Breast epithelium (tissue), 4 donors: Measurements from ENCODE around the gene AFF3. TPM values are rescaled to one million over a fixed set of nuclear protein-coding genes. Genes with fewer than 3 reads are reported as not detected.
A peak's percentile ranks its signal among the peaks of the same experiment; 100 is the strongest.

ENCODE experiments used
- DNase-seq, 2 donors: peaks; one replicate each; pipeline ENCODE4 v3.0.0-alpha.2; 2019; ENCODE audit warnings: low spot score in 2 of 2
- H3K27ac ChIP-seq, 2 donors: fragments of 200-600 bp; sonication (generic) in 1 of 2; one replicate each; pipeline ENCODE4 v1.5.1; 2016 to 2019; ENCODE audit warnings: mild to moderate bottlenecking in 1 of 2
- H3K27me3 ChIP-seq, 2 donors: fragments of 200-600 bp; sonication (generic) in 1 of 2; one replicate each; pipeline versions ENCODE4 v1.5.1 to v1.6.0; 2017 to 2019; ENCODE audit warnings: control low read depth in 1 of 2, mild to moderate bottlenecking in 1 of 2
- H3K36me3 ChIP-seq: fragments of 200-600 bp; one replicate; pipeline ENCODE4 v1.5.1; 2019
- H3K4me1 ChIP-seq, 2 donors: fragments of 200-600 bp; sonication (generic); one replicate each; pipeline ENCODE4 v1.5.1; 2016 to 2019; ENCODE audit warnings: control low read depth in 1 of 2
- H3K4me3 ChIP-seq, 3 donors: fragments of 200-600 bp; sonication (generic); 1 replicate in 2 of 3; 2 replicates in 1 of 3; pipeline ENCODE4 v1.5.1; 2016 to 2019; ENCODE audit warnings: mild to moderate bottlenecking in 3 of 3, moderate library complexity in 2 of 3
- H3K9me3 ChIP-seq, 2 donors: fragments of 200-600 bp; sonication (generic) in 1 of 2; one replicate each; pipeline ENCODE4 v1.5.1; 2016 to 2019; ENCODE audit warnings: control low read depth in 1 of 2
- POLR2A ChIP-seq: fragments of 450-650 bp; IDR thresholded peaks from one replicate; pipeline ENCODE4 v1.6.1; 2016; ENCODE audit warnings: antibody characterized with exemption, mild to moderate bottlenecking, moderate library complexity
- POLR2AphosphoS5 ChIP-seq, 3 donors: sonication (generic); formaldehyde crosslinking; IDR thresholded peaks; one replicate each; pipeline ENCODE4 v1.6.1; 2017; ENCODE audit warnings: antibody characterized with exemption in 3 of 3
- intact Hi-C: fragments of 100-400 bp; cut with DNase I; formaldehyde crosslinking; loops from one replicate; pipeline ENCODE4 v1.15.1; 2023; ENCODE audit warnings: low total_unique reads
- total RNA-seq, 3 donors: library from RNA; depleted of rRNA; stranded (reverse); fragments of >200 nt; gene quantifications; one replicate each; pipeline ENCODE4 v1.1.0, GENCODE V29; 2016
- TF ChIP-seq, protein P1 (sequence below), 3 donors: fragments of 450-650 bp; IDR thresholded peaks; one replicate each; pipeline ENCODE4 v1.5.1; 2016 to 2017; ENCODE audit warnings: antibody characterized with exemption in 3 of 3, mild to moderate bottlenecking in 3 of 3, moderate library complexity in 3 of 3

The AFF3 gene
- total RNA-seq, 3 donors from 2014 or later = 8.2 to 116 (median 63.6) TPM

DNA sequence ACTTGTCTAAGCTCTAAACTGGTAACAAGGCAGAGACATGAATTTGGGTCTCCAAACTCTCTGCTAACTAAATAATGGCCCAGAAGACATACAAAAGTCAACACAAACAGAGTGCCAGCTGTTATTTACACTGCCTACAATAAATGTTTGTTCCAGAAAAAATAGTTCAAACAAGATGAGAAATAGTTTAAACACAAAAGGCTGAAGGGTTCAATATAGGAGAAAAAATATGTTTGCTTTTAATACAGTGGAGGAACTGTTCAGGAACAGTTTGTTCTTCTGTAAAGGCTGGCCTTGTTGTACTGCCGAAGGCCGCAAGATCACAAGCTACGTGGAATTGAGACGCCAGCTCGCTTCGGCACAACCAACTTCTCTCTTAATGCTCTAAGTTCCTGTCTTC, 74.6 kb downstream of the AFF3 start:
- intact Hi-C loops = no loop called here
- no peaks in the 10 kb centered on the region for H3K36me3 ChIP-seq
- DNase-seq = no peak
- no peak overlapping the region for H3K4me3 ChIP-seq
- no peaks in the 10 kb centered on the region for H3K4me1 ChIP-seq
- TF ChIP-seq, protein P1, sequence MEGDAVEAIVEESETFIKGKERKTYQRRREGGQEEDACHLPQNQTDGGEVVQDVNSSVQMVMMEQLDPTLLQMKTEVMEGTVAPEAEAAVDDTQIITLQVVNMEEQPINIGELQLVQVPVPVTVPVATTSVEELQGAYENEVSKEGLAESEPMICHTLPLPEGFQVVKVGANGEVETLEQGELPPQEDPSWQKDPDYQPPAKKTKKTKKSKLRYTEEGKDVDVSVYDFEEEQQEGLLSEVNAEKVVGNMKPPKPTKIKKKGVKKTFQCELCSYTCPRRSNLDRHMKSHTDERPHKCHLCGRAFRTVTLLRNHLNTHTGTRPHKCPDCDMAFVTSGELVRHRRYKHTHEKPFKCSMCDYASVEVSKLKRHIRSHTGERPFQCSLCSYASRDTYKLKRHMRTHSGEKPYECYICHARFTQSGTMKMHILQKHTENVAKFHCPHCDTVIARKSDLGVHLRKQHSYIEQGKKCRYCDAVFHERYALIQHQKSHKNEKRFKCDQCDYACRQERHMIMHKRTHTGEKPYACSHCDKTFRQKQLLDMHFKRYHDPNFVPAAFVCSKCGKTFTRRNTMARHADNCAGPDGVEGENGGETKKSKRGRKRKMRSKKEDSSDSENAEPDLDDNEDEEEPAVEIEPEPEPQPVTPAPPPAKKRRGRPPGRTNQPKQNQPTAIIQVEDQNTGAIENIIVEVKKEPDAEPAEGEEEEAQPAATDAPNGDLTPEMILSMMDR (IDR thresholded peaks at IDR 0.05) = no peak
- peak in 1 of 3 donors; percentile 35 for TF ChIP-seq POLR2AphosphoS5 (IDR thresholded peaks at IDR 0.05)
- TF ChIP-seq POLR2A = no peak
- no peaks in the 10 kb centered on the region for H3K9me3 ChIP-seq
- H3K27me3 ChIP-seq = no peaks in the 10 kb centered on the region
- peak overlapping the region in 1 of 2 donors; percentile 50 for H3K27ac ChIP-seq

GRCh38 chr2:100066856-100067255, 75.5 kb downstream of the AFF3 start:
- Histone ChIP-seq H3K4me1 (no peaks in the 10 kb centered on the region), H3K27me3 (no peaks in the 10 kb centered on the region), H3K4me3 (no peak overlapping the region), H3K9me3 (no peaks in the 10 kb centered on the region), H3K36me3 (no peaks in the 10 kb centered on the region), H3K27ac (no peak overlapping the region)
- no peak for TF ChIP-seq POLR2A
- TF ChIP-seq, protein P1 (IDR thresholded peaks at IDR 0.05) = no peak
- no peak for DNase-seq
- intact Hi-C loops = no loop called here

DNA sequence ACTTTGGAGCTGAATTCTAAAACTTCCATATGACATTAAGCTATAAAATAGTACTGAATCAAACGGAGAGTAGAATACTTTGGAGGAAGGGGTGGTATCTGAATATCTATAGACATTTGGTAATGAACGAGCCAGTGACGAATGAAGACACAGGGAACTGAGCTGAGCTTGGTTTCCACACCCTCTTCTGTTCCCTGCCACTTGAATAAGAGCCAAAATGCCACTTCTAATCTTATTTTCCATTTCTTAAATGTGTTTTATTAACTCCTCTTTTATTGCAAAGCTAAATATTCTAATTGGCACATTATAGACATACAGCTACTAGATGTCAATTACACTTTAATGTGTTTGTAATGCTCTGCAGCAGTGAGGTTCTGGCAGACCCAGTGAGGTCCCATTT, 76.1 kb downstream of the AFF3 start:
- no peak for DNase-seq
- intact Hi-C loops = no loop called here
- Histone ChIP-seq H3K27ac (no peak overlapping the region), H3K9me3 (no peaks in the 10 kb centered on the region), H3K4me1 (no peaks in the 10 kb centered on the region), H3K36me3 (no peaks in the 10 kb centered on the region), H3K27me3 (no peaks in the 10 kb centered on the region), H3K4me3 (no peak overlapping the region)
- TF ChIP-seq POLR2A (no peak), POLR2AphosphoS5 (IDR thresholded peaks at IDR 0.05) (no peak)
- TF ChIP-seq, protein P1 (IDR thresholded peaks at IDR 0.05) = no peak

DNA sequence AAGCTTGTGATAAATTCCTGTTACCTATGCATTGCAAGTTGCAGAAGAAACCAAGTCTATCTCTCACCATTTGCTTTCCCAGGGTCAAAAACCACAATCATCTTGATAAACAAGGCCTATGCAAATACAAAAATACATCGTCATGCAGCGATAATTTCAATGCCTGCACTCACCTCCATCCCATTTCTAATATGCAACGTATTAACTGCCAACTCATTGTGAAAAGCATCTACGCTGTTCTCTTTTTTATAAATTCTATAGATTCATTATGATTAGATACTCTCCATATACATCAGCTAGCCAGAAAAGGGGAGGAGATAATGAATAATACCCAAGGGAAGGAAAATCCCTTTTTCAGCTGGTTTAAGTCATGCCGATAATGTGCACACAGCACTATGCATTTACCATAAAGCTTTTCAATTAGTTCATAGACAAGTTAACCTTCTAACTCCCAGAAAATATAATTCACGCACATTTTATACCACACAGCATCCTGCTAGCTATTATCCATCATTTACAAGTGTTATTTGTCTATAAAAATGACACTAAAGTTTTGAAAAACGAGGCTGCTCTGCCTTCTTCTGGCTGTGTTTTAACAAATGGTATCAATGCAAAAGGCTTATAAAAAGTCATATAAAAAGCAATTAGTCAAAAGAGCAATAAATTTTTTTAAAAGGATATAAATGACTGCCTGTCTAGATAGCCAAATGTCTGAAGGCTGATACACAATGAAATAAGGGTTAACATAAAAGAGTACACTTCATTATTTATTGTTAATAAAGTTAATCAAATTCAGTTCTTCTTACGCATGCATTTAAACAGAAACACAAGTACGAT, 77.6 kb downstream of the AFF3 start:
- intact Hi-C loops = no loop called here
- DNase-seq = no peak
- Histone ChIP-seq H3K27ac (no peak overlapping the region), H3K4me3 (no peak overlapping the region), H3K36me3 (no peaks in the 10 kb centered on the region), H3K9me3 (no peaks in the 10 kb centered on the region), H3K4me1 (no peaks in the 10 kb centered on the region), H3K27me3 (no peaks in the 10 kb centered on the region)
- TF ChIP-seq, protein P1 (IDR thresholded peaks at IDR 0.05) = no peak
- no peak for TF ChIP-seq POLR2AphosphoS5 (IDR thresholded peaks at IDR 0.05)
- TF ChIP-seq POLR2A = no peak

- TF ChIP-seq POLR2A (no peak), POLR2AphosphoS5 (IDR thresholded peaks at IDR 0.05) (no peak)
- TF ChIP-seq, protein P1 (IDR thresholded peaks at IDR 0.05) = no peak
These were observed 78.2 kb downstream of the AFF3 start for GRCh38 chr2:100064165-100064564.

More at GRCh38 chr2:100064165-100064564, 78.2 kb downstream of the AFF3 start:
- Histone ChIP-seq H3K27ac (no peak overlapping the region), H3K4me3 (no peak overlapping the region), H3K9me3 (no peaks in the 10 kb centered on the region), H3K27me3 (no peaks in the 10 kb centered on the region), H3K36me3 (no peaks in the 10 kb centered on the region), H3K4me1 (no peaks in the 10 kb centered on the region)
- DNase-seq = no peak
- intact Hi-C loops = no loop called here
